ENCODE measurements around the gene RPP38. TPM values are rescaled to one million over a fixed set of nuclear protein-coding genes. Genes with fewer than 3 reads are reported as not detected.

Gene RPP38
- total and polyA plus RNA-seq, 2 experiments from 2014 or later = 18.2 to 26.4 TPM

GRCh38 chr10:15075421-15075820 lies 21.7 kb upstream of the RPP38 start:
- Histone ChIP-seq H3K4me3 (no peak overlapping the region), H3K27me3 (no peaks in the 10 kb centered on the region), H3K27ac (no peak overlapping the region), H3K9me2 (replicated peaks; ENCODE audit: insufficient read depth) (no peaks in the 10 kb centered on the region), H3K9me3 (ENCODE audit: low read depth) (no peaks in the 10 kb centered on the region), H2AFZ (no peak overlapping the region), H3K79me2 (no peaks in the 10 kb centered on the region), H3K4me2 (no peak overlapping the region), H3K36me3 (replicated peaks; ENCODE audit: insufficient read depth, low read depth) (no peaks in the 10 kb centered on the region), H4K20me1 (ENCODE audit: insufficient read depth, poor library complexity, severe bottlenecking) (no peaks in the 10 kb centered on the region), H3K4me1 (ENCODE audit: insufficient read depth) (no peaks in the 10 kb centered on the region)
- no peak for TF ChIP-seq EZH2 (IDR thresholded peaks at IDR 0.05; ENCODE audit: borderline replicate concordance)
- no peak for TF ChIP-seq CTCF (IDR thresholded peaks at IDR 0.05; ENCODE audit: poor library complexity)
- no peak for TF ChIP-seq EZH2phosphoT487 (IDR thresholded peaks at IDR 0.05; ENCODE audit: low read depth, severe bottlenecking, unreplicated experiment)
- no peak for DNase-seq (ENCODE audit: low spot score)
- 97% methylated on average over 3 of the region's 3 CpGs for WGBS (ENCODE audit: low lambda C conversion rate, missing lambda C conversion rate)

- Histone ChIP-seq H3K4me2 (peak overlapping the region; percentile 54), H3K27me3 (no peaks in the 10 kb centered on the region), H3K4me3 (no peak overlapping the region), H3K79me2 (no peaks in the 10 kb centered on the region), H3K36me3 (replicated peaks; ENCODE audit: insufficient read depth, low read depth) (no peaks in the 10 kb centered on the region), H3K9me2 (replicated peaks; ENCODE audit: insufficient read depth) (no peaks in the 10 kb centered on the region), H2AFZ (peak overlapping the region; percentile 32), H4K20me1 (ENCODE audit: insufficient read depth, poor library complexity, severe bottlenecking) (no peaks in the 10 kb centered on the region), H3K9me3 (ENCODE audit: low read depth) (no peaks in the 10 kb centered on the region), H3K4me1 (ENCODE audit: insufficient read depth) (no peaks in the 10 kb centered on the region), H3K27ac (peak overlapping the region; percentile 34)
- TF ChIP-seq EZH2 (IDR thresholded peaks at IDR 0.05; ENCODE audit: borderline replicate concordance) = no peak
- TF ChIP-seq EZH2phosphoT487 (IDR thresholded peaks at IDR 0.05; ENCODE audit: low read depth, severe bottlenecking, unreplicated experiment) = no peak
- no peak for TF ChIP-seq CTCF (IDR thresholded peaks at IDR 0.05; ENCODE audit: poor library complexity)
- DNase-seq (ENCODE audit: low spot score) = no peak
- 91% methylated on average over 18 of the region's 18 CpGs for WGBS (ENCODE audit: low lambda C conversion rate, missing lambda C conversion rate)
Measured at GRCh38 chr10:15083674-15084501, 13.3 kb upstream of the RPP38 start.

- Histone ChIP-seq H3K27me3 (no peaks in the 10 kb centered on the region), H3K36me3 (replicated peaks; ENCODE audit: insufficient read depth, low read depth) (no peaks in the 10 kb centered on the region), H3K79me2 (no peaks in the 10 kb centered on the region), H3K9me3 (ENCODE audit: low read depth) (no peaks in the 10 kb centered on the region), H2AFZ (peak overlapping the region; percentile 32), H3K4me2 (peak overlapping the region; percentile 54), H3K9me2 (replicated peaks; ENCODE audit: insufficient read depth) (no peaks in the 10 kb centered on the region), H3K4me3 (no peak overlapping the region), H4K20me1 (ENCODE audit: insufficient read depth, poor library complexity, severe bottlenecking) (no peaks in the 10 kb centered on the region), H3K4me1 (ENCODE audit: insufficient read depth) (no peaks in the 10 kb centered on the region), H3K27ac (peak overlapping the region; percentile 34)
- WGBS (ENCODE audit: low lambda C conversion rate, missing lambda C conversion rate) = 68% methylated on average over 7 of the region's 7 CpGs
- no peak for TF ChIP-seq EZH2 (IDR thresholded peaks at IDR 0.05; ENCODE audit: borderline replicate concordance)
- TF ChIP-seq EZH2phosphoT487 (IDR thresholded peaks at IDR 0.05; ENCODE audit: low read depth, severe bottlenecking, unreplicated experiment) = no peak
- no peak for TF ChIP-seq CTCF (IDR thresholded peaks at IDR 0.05; ENCODE audit: poor library complexity)
- DNase-seq (ENCODE audit: low spot score) = peak; percentile 51
Measured at GRCh38 chr10:15084502-15084922, 12.6 kb upstream of the RPP38 start.

Data from hepatocyte (in vitro differentiated cells).